DOHH2 (cell line): ENCODE results near the gene LIAS.

Experiments
- CTCF ChIP-seq: fragments of 200-600 bp; sonication (generic); IDR thresholded peaks from one replicate; pipeline ENCODE4 v1.5.1; 2014; ENCODE audit warnings: antibody characterized with exemption, mild to moderate bottlenecking, low read depth, low read length; ENCODE audit not compliant: poor library complexity, severe bottlenecking
- EZH2phosphoT487 ChIP-seq: fragments of 200-600 bp; sonication (generic); IDR thresholded peaks from 2 replicates; pipeline ENCODE4 v1.6.1; 2017; ENCODE audit warnings: borderline replicate concordance, mild to moderate bottlenecking, antibody characterized with exemption, low read length, moderate library complexity, mixed read lengths

- TF ChIP-seq CTCF (peak; percentile 13), EZH2phosphoT487 (no peak)
These were observed 11.8 kb upstream of the LIAS start for GRCh38 chr4:39446842-39447573.
